ENCODE measurements around the gene ANGPT4. TPM values are rescaled to one million over a fixed set of nuclear protein-coding genes. Genes with fewer than 3 reads are reported as not detected.
"Not testable (repeated sequence)": the region's sequence is repeated elsewhere in the genome, so short reads cannot be mapped to it uniquely, and the experiment has no call there.

Gene ANGPT4
- polyA plus RNA-seq, 4 donors: 0.18 to 0.32 (median 0.25) TPM

- peak in 3 of 4 donors; percentile 16 to 37 (median 20) for DNase-seq (ENCODE audit: low read depth in 4 of 4, low spot score in 3 of 4)
Observed at GRCh38 chr20:878511-879307, 37.4 kb downstream of the ANGPT4 start.

GRCh38 chr20:877814-878213 lies 38.3 kb downstream of the ANGPT4 start:
- no peak for DNase-seq (ENCODE audit: low read depth in 4 of 4, low spot score in 3 of 4)

GRCh38 chr20:875115-875514 lies 41.0 kb downstream of the ANGPT4 start:
- no peak for DNase-seq (ENCODE audit: low read depth in 4 of 4, low spot score in 3 of 4)

- no peak for DNase-seq (ENCODE audit: low read depth in 4 of 4, low spot score in 3 of 4)
Observed at GRCh38 chr20:873875-874607, 42.1 kb downstream of the ANGPT4 start.

GRCh38 chr20:872855-873520 lies 43.1 kb downstream of the ANGPT4 start:
- no peak for DNase-seq (ENCODE audit: low read depth in 4 of 4, low spot score in 3 of 4)

- DNase-seq (ENCODE audit: low read depth in 4 of 4, low spot score in 3 of 4): no peak
Observed at GRCh38 chr20:871948-872347, 44.2 kb downstream of the ANGPT4 start.

- DNase-seq (ENCODE audit: low read depth in 4 of 4, low spot score in 3 of 4): no peak
Observed at GRCh38 chr20:871436-871835, 44.7 kb downstream of the ANGPT4 start.

GRCh38 chr20:870758-871157 lies 45.4 kb downstream of the ANGPT4 start:
- no peak for DNase-seq (ENCODE audit: low read depth in 4 of 4, low spot score in 3 of 4)

GRCh38 chr20:869606-870005 lies 46.5 kb downstream of the ANGPT4 start:
- DNase-seq (ENCODE audit: low read depth in 4 of 4, low spot score in 3 of 4): no peak

GRCh38 chr20:868279-868678 lies 47.9 kb downstream of the ANGPT4 start:
- DNase-seq (ENCODE audit: low read depth in 4 of 4, low spot score in 3 of 4): no peak

GRCh38 chr20:865440-865839 lies 50.7 kb downstream of the ANGPT4 start:
- no peak for DNase-seq (ENCODE audit: low read depth in 4 of 4, low spot score in 3 of 4)

GRCh38 chr20:860891-861290 lies 55.2 kb downstream of the ANGPT4 start:
- no peak for DNase-seq (ENCODE audit: low read depth in 4 of 4, low spot score in 3 of 4)

GRCh38 chr20:859751-860231 lies 56.3 kb downstream of the ANGPT4 start:
- no peak for DNase-seq (ENCODE audit: low read depth in 4 of 4, low spot score in 3 of 4)

- no peak for DNase-seq (ENCODE audit: low read depth in 4 of 4, low spot score in 3 of 4)
Observed at GRCh38 chr20:858011-858410, 58.1 kb downstream of the ANGPT4 start.

GRCh38 chr20:856361-856775 lies 59.8 kb downstream of the ANGPT4 start:
- DNase-seq (ENCODE audit: low read depth in 4 of 4, low spot score in 3 of 4): no peak

GRCh38 chr20:855466-856360 lies 60.4 kb downstream of the ANGPT4 start:
- DNase-seq (ENCODE audit: low read depth in 4 of 4, low spot score in 3 of 4): no peak

GRCh38 chr20:854601-855000 lies 61.5 kb downstream of the ANGPT4 start:
- no peak for DNase-seq (ENCODE audit: low read depth in 4 of 4, low spot score in 3 of 4)

- no peak for DNase-seq (ENCODE audit: low read depth in 4 of 4, low spot score in 3 of 4)
Observed at GRCh38 chr20:853406-853996, 62.6 kb downstream of the ANGPT4 start.

- not testable (repeated sequence) for DNase-seq (ENCODE audit: low read depth in 4 of 4, low spot score in 3 of 4)
Observed at GRCh38 chr20:848731-849130, 67.4 kb downstream of the ANGPT4 start.

GRCh38 chr20:848193-848592 lies 67.9 kb downstream of the ANGPT4 start:
- DNase-seq (ENCODE audit: low read depth in 4 of 4, low spot score in 3 of 4): no peak

Data from left renal pelvis (tissue), 4 donors.